Vagina (tissue), 2 donors: ENCODE data around the gene BBS4. TPM values are rescaled to one million over a fixed set of nuclear protein-coding genes. Genes with fewer than 3 reads are reported as not detected.

Experiments
- DNase-seq, 2 donors: peaks; one replicate each; pipeline ENCODE4 v3.0.0-alpha.2; 2017; ENCODE audit errors: extremely low spot score in 2 of 2
- H3K27ac ChIP-seq: fragments of 200-600 bp; sonication (generic); one replicate; pipeline ENCODE4 v1.5.1; 2019
- H3K27me3 ChIP-seq: fragments of 200-600 bp; sonication (generic); one replicate; pipeline ENCODE4 v1.5.1; 2019
- H3K36me3 ChIP-seq, 2 donors: fragments of 200-600 bp; sonication (generic); one replicate each; pipeline ENCODE4 v1.5.1; 2017 to 2019
- H3K4me1 ChIP-seq: fragments of 200-600 bp; sonication (generic); one replicate; pipeline ENCODE4 v1.5.1; 2019
- H3K4me3 ChIP-seq, 2 donors: fragments of 200-600 bp; sonication (generic); 1 replicate in 1 of 2; 2 replicates in 1 of 2; pipeline ENCODE4 v1.5.1; 2016 to 2019
- H3K9me3 ChIP-seq: fragments of 200-600 bp; sonication (generic); one replicate; pipeline ENCODE4 v1.5.1; 2019
- POLR2A ChIP-seq, 2 donors: fragments of 450-650 bp; IDR thresholded peaks; one replicate each; pipeline ENCODE4 v1.6.1; 2017; ENCODE audit warnings: antibody characterized with exemption in 2 of 2, mild to moderate bottlenecking in 2 of 2, moderate library complexity in 2 of 2
- POLR2AphosphoS5 ChIP-seq, 2 donors: sonication (generic); formaldehyde crosslinking; IDR thresholded peaks; one replicate each; pipeline ENCODE4 v1.9.0; 2017; ENCODE audit warnings: antibody characterized with exemption in 2 of 2, mild to moderate bottlenecking in 2 of 2, low read depth in 1 of 2; ENCODE audit not compliant: insufficient read depth in 1 of 2
- intact Hi-C: fragments of 100-400 bp; cut with DNase I; formaldehyde crosslinking; loops from one replicate; pipeline ENCODE4 v1.15.1; 2023
- total RNA-seq: library from RNA; depleted of rRNA; stranded (reverse); fragments of >200 nt; gene quantifications from one replicate; pipeline ENCODE4 v1.2.3, GENCODE V29; 2016
- TF ChIP-seq, protein P1 (sequence below), 3 experiments: fragments of 450-650 bp in 2 of 3; fragments of 200-600 bp in 1 of 3; sonication (generic) in 1 of 3; IDR thresholded peaks; one replicate each; pipeline ENCODE4 v1.5.1; 2017 to 2019; ENCODE audit warnings: antibody characterized with exemption in 3 of 3, mild to moderate bottlenecking in 2 of 3, moderate library complexity in 2 of 3

Gene BBS4
- total RNA-seq, 1 donor from 2014 or later = 37.1 TPM

DNA sequence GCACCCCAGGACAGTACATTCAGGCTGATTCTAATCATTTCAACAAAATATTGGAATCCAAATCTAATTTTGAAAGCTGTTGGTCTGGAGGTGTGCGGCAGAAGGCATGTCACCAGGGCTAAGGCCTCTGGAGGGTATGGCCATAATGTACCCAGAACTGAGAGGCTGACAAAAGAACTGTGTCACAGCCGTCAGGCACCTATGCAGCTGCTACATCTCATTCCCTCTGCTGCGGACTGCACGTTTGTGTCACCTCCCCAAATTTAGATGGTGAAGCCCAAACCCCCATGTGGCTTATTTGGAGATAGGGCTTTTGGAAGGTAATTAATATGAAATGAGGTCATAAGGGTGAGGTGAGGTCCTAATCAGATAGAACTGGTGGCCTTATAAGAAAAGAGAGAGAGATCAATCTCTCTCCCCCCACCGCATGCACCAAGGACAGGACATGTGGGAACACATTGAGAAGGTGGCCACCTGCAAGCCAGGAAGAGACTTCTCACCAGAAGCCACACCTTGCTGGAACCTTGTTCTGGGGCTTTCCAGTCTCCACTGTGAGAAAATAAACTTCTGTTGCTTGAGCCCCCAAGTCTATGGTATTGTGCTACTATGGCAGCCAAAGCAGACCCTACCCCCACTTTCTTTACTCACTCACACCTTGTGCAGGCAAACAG is 74.7 kb downstream of the BBS4 start:
- Histone ChIP-seq H3K27me3 (no peaks in the 10 kb centered on the region), H3K36me3 (peaks cover 0 to 75% of the 10 kb centered on the region in 2 donors), H3K4me3 (no peak overlapping the region), H3K27ac (no peak overlapping the region), H3K4me1 (no peaks in the 10 kb centered on the region), H3K9me3 (no peaks in the 10 kb centered on the region)
- no peak for DNase-seq
- TF ChIP-seq POLR2AphosphoS5 (IDR thresholded peaks at IDR 0.05; ENCODE audit: insufficient read depth in 1 of 2, low read depth in 1 of 2) (no peak), POLR2A (IDR thresholded peaks at IDR 0.05) (no peak)
- TF ChIP-seq, protein P1, sequence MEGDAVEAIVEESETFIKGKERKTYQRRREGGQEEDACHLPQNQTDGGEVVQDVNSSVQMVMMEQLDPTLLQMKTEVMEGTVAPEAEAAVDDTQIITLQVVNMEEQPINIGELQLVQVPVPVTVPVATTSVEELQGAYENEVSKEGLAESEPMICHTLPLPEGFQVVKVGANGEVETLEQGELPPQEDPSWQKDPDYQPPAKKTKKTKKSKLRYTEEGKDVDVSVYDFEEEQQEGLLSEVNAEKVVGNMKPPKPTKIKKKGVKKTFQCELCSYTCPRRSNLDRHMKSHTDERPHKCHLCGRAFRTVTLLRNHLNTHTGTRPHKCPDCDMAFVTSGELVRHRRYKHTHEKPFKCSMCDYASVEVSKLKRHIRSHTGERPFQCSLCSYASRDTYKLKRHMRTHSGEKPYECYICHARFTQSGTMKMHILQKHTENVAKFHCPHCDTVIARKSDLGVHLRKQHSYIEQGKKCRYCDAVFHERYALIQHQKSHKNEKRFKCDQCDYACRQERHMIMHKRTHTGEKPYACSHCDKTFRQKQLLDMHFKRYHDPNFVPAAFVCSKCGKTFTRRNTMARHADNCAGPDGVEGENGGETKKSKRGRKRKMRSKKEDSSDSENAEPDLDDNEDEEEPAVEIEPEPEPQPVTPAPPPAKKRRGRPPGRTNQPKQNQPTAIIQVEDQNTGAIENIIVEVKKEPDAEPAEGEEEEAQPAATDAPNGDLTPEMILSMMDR (IDR thresholded peaks at IDR 0.05) = no peak
- intact Hi-C loops = no loop called here

DNA sequence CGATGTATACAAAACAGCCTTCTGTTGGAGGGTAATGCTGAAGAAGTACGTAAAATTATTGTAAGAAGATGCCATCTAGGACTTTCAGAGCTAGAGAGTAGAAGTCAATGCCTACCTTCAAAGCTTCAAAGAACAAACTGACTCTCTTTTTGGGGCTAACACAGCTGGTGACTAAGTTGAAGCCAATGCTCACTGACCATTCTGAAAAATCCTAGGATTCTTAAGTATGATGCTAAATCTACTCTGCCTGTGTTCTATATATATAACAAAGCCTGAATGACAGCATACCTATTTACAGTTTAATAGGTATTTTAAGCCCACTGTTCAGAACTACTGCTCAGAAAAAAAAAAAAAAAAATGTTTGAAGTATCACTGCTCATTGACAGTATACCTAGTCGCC is 78.6 kb downstream of the BBS4 start:
- no peaks in the 10 kb centered on the region for H3K4me1 ChIP-seq
- H3K4me3 ChIP-seq = no peak overlapping the region
- no peaks in the 10 kb centered on the region for H3K27me3 ChIP-seq
- TF ChIP-seq, protein P1 (IDR thresholded peaks at IDR 0.05) = no peak
- TF ChIP-seq POLR2A (IDR thresholded peaks at IDR 0.05) (no peak), POLR2AphosphoS5 (IDR thresholded peaks at IDR 0.05; ENCODE audit: insufficient read depth in 1 of 2, low read depth in 1 of 2) (no peak)
- H3K9me3 ChIP-seq = no peaks in the 10 kb centered on the region
- intact Hi-C loops = no loop called here
- DNase-seq = no peak
- peaks cover 4 to 73% of the 10 kb centered on the region in 2 donors for H3K36me3 ChIP-seq
- H3K27ac ChIP-seq = no peak overlapping the region

DNA sequence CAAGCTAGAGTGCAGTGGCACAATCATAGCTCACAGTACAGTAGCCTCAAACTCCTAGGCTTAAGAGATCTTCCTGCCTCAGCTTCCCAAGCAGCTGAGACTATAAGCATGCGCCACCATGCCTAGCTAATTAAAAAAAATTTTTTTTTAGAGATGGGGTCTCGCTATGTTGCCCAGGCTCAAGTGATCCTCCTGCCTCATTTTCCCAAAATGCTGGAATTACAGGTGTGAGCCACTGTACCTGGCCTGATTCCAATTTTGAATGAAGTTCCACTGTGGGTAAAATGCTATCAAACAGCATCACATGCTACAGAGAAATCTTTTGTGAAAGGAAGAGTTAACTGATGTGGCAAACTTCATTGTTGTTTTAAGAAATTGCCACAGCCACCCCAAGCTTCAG is 80.0 kb downstream of the BBS4 start:
- Histone ChIP-seq H3K4me1 (no peaks in the 10 kb centered on the region), H3K27ac (no peak overlapping the region), H3K36me3 (peaks cover 4 to 72% of the 10 kb centered on the region in 2 donors), H3K27me3 (no peaks in the 10 kb centered on the region), H3K9me3 (no peaks in the 10 kb centered on the region), H3K4me3 (no peak overlapping the region)
- TF ChIP-seq POLR2A (IDR thresholded peaks at IDR 0.05) = no peak
- TF ChIP-seq POLR2AphosphoS5 (IDR thresholded peaks at IDR 0.05; ENCODE audit: insufficient read depth in 1 of 2, low read depth in 1 of 2) = no peak
- TF ChIP-seq, protein P1 (IDR thresholded peaks at IDR 0.05) = no peak
- intact Hi-C loops = no loop called here
- DNase-seq = no peak

DNA sequence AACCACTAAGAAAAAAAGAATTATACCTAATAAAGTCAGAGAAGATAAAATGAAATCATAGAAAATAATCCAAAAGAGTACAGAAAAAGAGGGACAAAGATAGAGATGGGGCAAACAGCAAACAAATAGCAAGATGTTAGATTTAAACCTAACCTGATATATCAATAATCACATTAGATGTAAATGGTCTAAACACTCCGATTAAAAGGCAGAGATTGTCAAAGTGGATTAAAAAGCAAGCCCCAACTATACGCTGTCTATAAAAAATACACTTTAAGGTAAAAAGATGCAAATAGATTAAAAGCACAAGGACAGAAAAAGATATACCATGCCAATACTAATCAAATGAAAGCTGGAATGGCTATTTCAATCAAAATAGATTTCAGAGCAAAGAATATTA is 80.8 kb downstream of the BBS4 start:
- peaks cover 4 to 72% of the 10 kb centered on the region in 2 donors for H3K36me3 ChIP-seq
- no peaks in the 10 kb centered on the region for H3K27me3 ChIP-seq
- no peaks in the 10 kb centered on the region for H3K4me1 ChIP-seq
- H3K4me3 ChIP-seq = no peak overlapping the region
- TF ChIP-seq POLR2AphosphoS5 (IDR thresholded peaks at IDR 0.05; ENCODE audit: insufficient read depth in 1 of 2, low read depth in 1 of 2) (no peak), POLR2A (IDR thresholded peaks at IDR 0.05) (no peak)
- TF ChIP-seq, protein P1 (IDR thresholded peaks at IDR 0.05) = no peak
- H3K9me3 ChIP-seq = no peaks in the 10 kb centered on the region
- no peak overlapping the region for H3K27ac ChIP-seq
- DNase-seq = no peak
- intact Hi-C loops = no loop called here

- no peaks in the 10 kb centered on the region for H3K9me3 ChIP-seq
- H3K4me3 ChIP-seq = no peak overlapping the region
- H3K4me1 ChIP-seq = no peaks in the 10 kb centered on the region
- TF ChIP-seq, protein P1 (IDR thresholded peaks at IDR 0.05) = no peak
- no peak for TF ChIP-seq POLR2AphosphoS5 (IDR thresholded peaks at IDR 0.05; ENCODE audit: insufficient read depth in 1 of 2, low read depth in 1 of 2)
- TF ChIP-seq POLR2A (IDR thresholded peaks at IDR 0.05) = no peak
- H3K27me3 ChIP-seq = no peaks in the 10 kb centered on the region
- no peak for DNase-seq
- intact Hi-C loops = no loop called here
- H3K27ac ChIP-seq = no peak overlapping the region
- peaks cover 4 to 61% of the 10 kb centered on the region in 2 donors for H3K36me3 ChIP-seq
These were observed 84.8 kb downstream of the BBS4 start for GRCh38 chr15:72770673-72771328.
